Right renal pelvis (tissue), 4 donors: ENCODE data around the gene LRRC8C. TPM values are rescaled to one million over a fixed set of nuclear protein-coding genes. Genes with fewer than 3 reads are reported as not detected.
"Not testable (repeated sequence)": the region's sequence is repeated elsewhere in the genome, so short reads cannot be mapped to it uniquely, and the experiment has no call there.

Experiments
- DNase-seq, 4 donors: peaks; one replicate each; pipeline ENCODE4 v3.0.0-alpha.2; 2013; ENCODE audit warnings: low read depth in 4 of 4, low spot score in 3 of 4, missing footprints in 1 of 4
- polyA plus RNA-seq, 4 donors: library from polyadenylated mRNA; unstranded; fragments of 120-200 nt; gene quantifications; one replicate each; pipeline ENCODE4 v1.2.1, GENCODE V29; 2013; ENCODE audit not compliant: insufficient read length in 4 of 4

Gene LRRC8C
- polyA plus RNA-seq = 10 to 100 TPM in 1 of 4 donors, 1 to 10 TPM in 3; 6.7 to 10.1 (median 7.9) TPM

GRCh38 chr1:89632657-89633247 is at the start of gene LRRC8C:
Gene LRRC8C, plus strand, starts transcription at chr1:89633120. Its CDS starts 53,354 bp downstream, at chr1:89686474.
- DNase-seq = peak; percentile 53 to 61 (median 59)

DNA sequence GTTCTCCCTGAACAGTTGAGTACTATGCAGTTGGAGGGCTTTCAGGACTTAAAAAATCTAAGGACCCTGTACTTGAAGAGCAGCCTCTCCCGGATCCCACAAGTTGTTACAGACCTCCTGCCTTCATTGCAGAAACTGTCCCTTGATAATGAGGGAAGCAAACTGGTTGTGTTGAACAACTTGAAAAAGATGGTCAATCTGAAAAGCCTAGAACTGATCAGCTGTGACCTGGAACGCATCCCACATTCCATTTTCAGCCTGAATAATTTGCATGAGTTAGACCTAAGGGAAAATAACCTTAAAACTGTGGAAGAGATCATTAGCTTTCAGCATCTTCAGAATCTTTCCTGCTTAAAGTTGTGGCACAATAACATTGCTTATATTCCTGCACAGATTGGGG is 48.7 kb upstream of the LRRC8C start:
- no peak for DNase-seq

DNA sequence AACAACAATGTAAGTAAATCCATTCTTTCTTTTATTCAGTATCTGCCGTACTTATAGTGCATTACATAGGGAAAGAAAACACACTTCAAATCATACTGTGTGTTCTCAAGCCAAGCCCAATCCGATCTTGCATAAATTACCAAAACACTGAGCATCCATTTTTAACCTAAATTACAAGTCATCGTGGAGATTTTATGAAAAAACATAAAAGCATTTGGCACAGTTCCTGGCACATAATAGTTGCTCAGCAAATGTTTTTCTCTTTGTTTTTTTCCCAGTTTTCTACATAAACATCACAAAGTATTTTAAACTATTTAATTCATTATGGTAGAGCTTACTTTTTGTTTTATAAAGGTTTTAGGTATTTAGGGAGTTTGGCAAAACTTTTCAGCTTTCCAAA is 48.1 kb upstream of the LRRC8C start:
- DNase-seq = no peak

DNA sequence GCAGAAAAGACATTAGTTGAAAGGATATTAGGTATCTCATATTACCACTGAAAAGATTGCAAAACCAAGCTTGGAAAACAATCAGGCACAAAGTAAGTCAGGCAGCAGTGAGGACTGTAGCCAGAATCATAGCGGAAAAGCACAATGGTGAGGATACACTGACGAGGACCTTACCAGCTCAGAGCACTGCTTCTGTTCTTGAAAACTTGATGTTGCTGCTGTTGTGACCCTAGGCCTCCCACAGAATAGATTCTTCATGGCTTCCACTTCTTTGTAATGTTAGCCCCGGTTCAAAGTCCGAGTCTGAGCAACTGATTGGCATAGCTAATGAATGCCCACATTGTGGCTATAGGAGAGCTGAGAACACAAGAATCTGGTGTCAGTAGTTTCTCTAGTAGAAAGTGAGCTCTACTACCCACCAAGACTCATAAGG is 45.2 kb upstream of the LRRC8C start:
- DNase-seq = no peak

GRCh38 chr1:89588480-89588879 is 44.4 kb upstream of the LRRC8C start:
- no peak for DNase-seq

DNA sequence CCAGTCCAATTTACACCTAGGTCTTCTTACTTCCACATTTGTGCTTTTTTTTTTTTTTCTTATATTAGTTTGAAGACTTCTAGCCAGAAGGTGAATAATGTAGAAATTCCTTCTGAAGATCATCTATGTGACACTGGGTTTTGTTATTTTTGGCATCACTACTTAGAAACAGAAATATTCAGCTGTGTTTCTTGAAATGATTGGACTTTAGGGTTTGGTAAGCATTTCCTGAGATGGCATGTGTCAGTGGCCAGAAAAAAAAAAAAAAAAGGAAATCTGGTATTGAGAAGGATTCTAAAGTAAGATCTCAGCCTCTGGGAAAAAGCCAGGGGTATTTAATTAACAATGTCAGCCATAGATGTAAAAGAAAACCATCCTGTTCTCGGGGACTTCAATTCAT is 43.4 kb upstream of the LRRC8C start:
- no peak for DNase-seq

- no peak for DNase-seq
Measured at GRCh38 chr1:89590341-89591080, 42.4 kb upstream of the LRRC8C start.

GRCh38 chr1:89592861-89593302 is 40.0 kb upstream of the LRRC8C start:
- not testable (repeated sequence) for DNase-seq

DNA sequence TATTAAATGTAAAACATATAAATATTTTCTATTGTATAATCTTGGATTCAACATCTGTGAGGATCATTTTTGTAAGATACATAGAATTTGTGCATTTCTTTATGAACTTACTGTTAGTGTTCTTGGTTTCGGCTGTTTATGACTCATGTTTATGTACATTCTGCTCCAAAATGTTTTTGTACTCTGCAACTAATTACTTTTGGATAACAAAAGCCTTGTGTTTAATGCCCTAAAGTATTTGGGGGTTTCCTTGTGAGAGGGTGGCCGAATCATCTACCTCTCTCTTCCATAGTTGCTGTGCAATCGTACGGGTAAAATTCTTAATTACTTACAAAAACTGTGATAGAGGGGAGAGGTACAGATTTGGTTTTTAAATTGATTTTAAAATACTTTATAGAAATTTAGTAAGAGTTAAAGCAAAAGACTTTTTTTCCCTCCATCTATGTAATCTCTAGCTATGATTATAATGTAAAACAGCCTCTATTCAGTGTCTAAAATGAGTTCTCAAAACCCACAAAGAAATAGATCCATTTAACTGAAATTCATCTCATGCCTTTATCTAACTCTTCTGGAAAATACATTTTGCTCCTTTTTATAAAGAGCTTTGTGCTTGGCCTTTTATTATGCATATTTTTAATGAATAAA is 38.7 kb upstream of the LRRC8C start:
- no peak for DNase-seq

GRCh38 chr1:89596698-89597097 is 36.2 kb upstream of the LRRC8C start:
- DNase-seq = no peak

GRCh38 chr1:89598450-89599331 is 34.2 kb upstream of the LRRC8C start:
- peak; percentile 9 to 28 (median 20) for DNase-seq

DNA sequence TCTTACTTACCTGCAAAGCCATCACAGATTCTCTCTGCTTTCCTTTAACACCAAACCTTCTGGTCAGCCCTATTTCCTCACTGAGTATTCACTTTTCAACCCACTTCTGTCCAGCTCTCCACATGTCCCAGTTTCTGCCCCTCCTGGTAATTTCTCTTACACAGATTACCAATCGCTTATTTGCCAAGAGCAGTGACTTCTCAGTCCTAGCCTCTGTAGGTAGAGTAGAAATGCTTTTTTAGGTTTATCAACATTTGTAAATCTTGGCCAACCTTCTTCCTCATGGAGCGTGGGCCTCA is 33.6 kb upstream of the LRRC8C start:
- no peak for DNase-seq

DNA sequence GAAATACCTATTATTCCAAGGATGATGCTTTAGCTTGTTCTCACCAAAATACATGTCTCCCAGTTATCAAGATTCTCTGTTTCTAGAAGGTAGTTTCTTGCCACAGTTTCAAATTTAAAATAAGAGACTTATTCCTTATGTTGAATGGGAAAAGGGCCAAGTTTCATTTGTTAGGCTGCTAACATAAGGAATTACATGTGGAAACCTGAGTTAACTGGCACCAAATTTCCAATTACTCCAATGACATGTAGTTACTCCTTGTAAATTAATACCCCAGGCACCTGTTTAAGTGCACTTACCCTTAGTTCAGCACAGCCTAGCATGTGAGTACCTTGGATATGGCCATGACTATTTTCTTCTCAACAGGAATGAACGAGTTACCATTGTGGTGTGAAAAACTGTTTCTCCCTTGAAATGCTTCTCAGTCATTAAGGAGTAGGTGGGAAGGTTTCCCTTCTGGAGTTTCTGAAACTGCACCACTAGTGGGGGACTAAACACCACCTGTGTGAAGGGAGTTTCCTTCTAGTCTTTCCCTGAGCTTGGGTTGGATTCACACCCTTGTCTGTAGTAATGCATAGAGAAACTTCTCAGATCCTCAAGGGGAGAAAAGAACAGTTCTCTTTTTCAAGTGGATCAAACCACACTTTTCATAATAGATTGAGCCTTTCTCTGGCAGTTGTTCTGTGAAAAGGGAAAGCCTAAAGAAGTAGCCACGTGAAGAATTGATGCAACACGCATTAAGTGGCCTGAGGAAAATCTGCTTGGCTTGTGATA is 32.3 kb upstream of the LRRC8C start:
- DNase-seq = no peak

DNA sequence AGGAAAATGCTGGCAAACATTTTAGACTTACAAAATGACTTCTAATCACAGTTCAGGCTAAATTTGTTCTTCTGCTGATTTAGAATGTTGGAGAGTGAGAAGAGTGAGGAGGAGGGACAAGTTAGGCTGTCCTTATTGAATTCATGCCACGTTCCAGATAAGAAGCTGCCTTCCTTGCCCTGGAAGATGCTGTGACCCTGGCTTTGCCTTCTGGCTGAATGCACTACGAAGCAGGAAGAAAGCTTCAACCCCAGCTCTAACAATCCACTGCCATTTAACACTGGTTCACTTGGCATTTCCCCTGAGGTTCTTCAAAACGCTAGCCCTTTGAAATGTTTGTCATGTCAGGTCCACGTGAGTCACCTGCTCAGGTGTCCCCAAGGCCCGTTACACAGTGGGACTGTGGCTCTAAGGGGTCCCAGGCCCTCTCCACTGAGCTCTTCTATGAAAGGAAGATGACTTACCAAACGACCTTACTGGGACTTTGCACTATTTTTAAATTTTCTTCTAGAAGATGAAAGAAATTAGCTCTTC is 30.0 kb upstream of the LRRC8C start:
- no peak for DNase-seq

- no peak for DNase-seq
Measured at GRCh38 chr1:89603651-89604413, 29.1 kb upstream of the LRRC8C start.

DNA sequence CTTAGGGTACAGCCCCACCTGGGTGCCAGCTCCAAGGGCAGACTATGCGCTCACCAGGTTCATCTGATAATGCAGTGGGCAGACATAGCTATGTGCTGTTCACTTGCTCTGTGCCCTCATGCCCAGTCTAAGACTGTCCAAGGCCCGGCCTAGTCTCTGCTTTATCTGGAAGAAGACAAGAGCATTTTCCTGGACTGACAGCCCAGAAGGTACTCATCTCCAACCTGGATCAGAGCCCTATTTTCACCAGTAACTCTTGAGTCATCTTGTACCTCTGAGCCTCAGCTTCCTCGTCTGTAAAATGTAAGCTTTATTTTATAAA is 28.5 kb upstream of the LRRC8C start:
- DNase-seq = no peak

DNA sequence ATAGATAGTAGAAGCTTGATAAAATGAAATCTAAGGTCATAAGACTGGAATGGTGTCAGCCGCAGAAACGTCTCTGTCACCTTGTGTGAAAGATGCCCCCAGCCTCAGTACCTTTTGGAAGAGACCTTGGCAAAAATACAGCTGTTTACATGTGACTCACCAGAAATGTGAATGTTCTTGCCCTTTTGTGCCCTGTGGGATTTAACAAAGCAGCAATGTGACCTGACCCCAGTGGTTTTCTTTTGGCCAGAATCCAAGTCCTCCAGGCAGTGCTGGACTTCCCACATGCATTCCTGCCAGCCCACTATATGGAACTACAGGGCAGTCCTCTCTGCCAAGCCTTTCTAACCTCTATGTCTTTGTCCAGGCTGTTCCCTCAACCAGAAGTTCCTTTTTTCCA is 27.2 kb upstream of the LRRC8C start:
- no peak for DNase-seq

DNA sequence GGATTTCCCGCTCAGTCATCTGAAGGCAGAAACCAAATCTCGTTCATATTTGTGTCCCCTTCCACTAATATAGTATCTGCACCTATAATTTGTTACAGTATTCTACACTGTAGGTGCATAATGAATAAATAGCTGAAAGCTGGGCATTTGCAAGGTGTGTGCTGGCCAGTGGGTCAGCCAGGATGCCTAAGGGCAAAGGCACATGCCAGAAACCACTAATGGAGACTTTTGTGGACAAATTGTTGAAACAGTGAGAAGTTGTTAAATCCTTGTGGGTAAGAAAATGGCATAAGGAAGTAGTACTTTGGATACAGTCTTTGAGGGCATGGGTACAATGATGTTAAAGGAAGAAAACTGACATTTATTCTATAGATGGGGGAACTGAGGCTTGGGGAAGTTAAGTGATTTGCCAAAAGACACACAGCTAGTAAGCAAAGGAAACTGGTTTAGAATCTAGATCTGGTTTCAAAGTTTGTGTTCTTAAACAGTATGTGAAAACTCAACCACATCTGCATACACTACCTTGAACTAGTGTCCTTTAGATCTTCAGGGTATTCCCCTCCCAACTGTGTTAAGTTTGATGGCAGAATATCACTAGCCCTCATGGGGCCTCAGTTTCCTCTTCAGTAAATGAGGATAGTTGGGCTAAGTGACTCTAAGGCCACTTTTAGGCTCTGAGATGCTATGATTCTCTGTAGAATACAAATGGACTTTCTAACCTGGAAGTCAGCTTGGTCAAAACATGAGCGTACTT is 26.5 kb upstream of the LRRC8C start:
- DNase-seq = no peak

DNA sequence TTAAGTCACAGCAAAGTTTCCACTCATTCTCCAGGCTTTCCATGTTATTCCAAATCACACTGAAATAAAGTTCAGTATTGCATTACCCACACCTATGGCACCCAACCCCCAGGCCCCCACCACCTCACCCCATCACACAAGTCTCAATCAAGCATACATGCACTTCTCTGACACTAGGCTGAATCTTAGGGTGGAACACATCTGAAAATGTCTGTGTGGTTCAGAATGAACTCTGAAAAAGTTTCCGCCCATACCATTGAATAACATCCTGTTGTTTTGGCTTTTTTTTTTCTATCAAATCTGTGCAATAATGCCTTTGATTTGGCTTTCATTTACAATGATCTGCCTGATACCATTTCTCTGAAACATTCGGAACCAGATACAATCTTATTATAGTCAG is 25.8 kb upstream of the LRRC8C start:
- no peak for DNase-seq
